GM23338 (cell line): Measurements from ENCODE around the gene COX5B. TPM values are rescaled to one million over a fixed set of nuclear protein-coding genes. Genes with fewer than 3 reads are reported as not detected.

Experiments used
- ATAC-seq: fragments of 200-7000 bp; cut with Tn5 transposase; 3 replicates; pipeline ENCODE4 v1.9.1; 2020
- DNase-seq: peaks from one replicate; pipeline ENCODE4 v3.0.0-alpha.2; 2015; ENCODE audit warnings: low spot score
- H2AFZ ChIP-seq: fragments of 200-600 bp; sonication (generic); 2 replicates; pipeline ENCODE4 v1.8.0; 2016; ENCODE audit warnings: antibody characterized with exemption, mild to moderate bottlenecking, moderate library complexity
- H3F3A ChIP-seq: fragments of 200-600 bp; sonication (generic); replicated peaks from 2 replicates; pipeline ENCODE4 v1.8.0; 2017; ENCODE audit warnings: antibody characterized with exemption, mixed run types, low read depth
- H3K27ac ChIP-seq: fragments of 200-600 bp; sonication (generic); 2 replicates; pipeline ENCODE4 v1.6.1; 2016; ENCODE audit warnings: low read depth
- H3K27me3 ChIP-seq: fragments of 200-600 bp; sonication (generic); 2 replicates; pipeline ENCODE4 v1.8.0; 2016; ENCODE audit warnings: mild to moderate bottlenecking, mixed run types, moderate library complexity; ENCODE audit not compliant: insufficient read depth
- H3K36me3 ChIP-seq: fragments of 200-600 bp; sonication (generic); 2 replicates; pipeline ENCODE4 v1.8.0; 2016; ENCODE audit warnings: mild to moderate bottlenecking; ENCODE audit not compliant: insufficient read depth
- H3K4me1 ChIP-seq: fragments of 200-600 bp; sonication (generic); 2 replicates; pipeline ENCODE4 v1.8.0; 2016; ENCODE audit warnings: mild to moderate bottlenecking, moderate library complexity; ENCODE audit not compliant: insufficient read depth
- H3K4me2 ChIP-seq: fragments of 200-600 bp; sonication (generic); 2 replicates; pipeline ENCODE4 v1.7.1; 2017; ENCODE audit warnings: mixed run types
- H3K4me3 ChIP-seq: fragments of 200-600 bp; sonication (generic); 2 replicates; pipeline ENCODE4 v1.6.1; 2016; ENCODE audit warnings: mixed run types
- H3K79me2 ChIP-seq: fragments of 200-600 bp; sonication (generic); replicated peaks from 2 replicates; pipeline ENCODE4 v1.8.0; 2017; ENCODE audit warnings: mild to moderate bottlenecking; ENCODE audit not compliant: insufficient read depth
- H3K9me2 ChIP-seq: fragments of 200-600 bp; sonication (generic); 2 replicates; pipeline ENCODE4 v1.8.0; 2017; ENCODE audit not compliant: insufficient read depth
- H4K20me1 ChIP-seq: fragments of 200-600 bp; sonication (generic); replicated peaks from 2 replicates; pipeline ENCODE4 v1.8.0; 2017; ENCODE audit warnings: mild to moderate bottlenecking; ENCODE audit not compliant: insufficient read depth
- H3K27ac Mint-ChIP-seq: 2 replicates; pipeline ENCODE4 v1.8.0; 2020; ENCODE audit warnings: inconsistent platforms, mild to moderate bottlenecking, moderate library complexity, mixed read lengths
- H3K27me3 Mint-ChIP-seq: 3 replicates; pipeline ENCODE4 v1.8.0; 2022; ENCODE audit warnings: low read depth, mild to moderate bottlenecking, moderate library complexity, mixed read lengths, inconsistent platforms; ENCODE audit not compliant: insufficient read depth, poor library complexity
- H3K36me3 Mint-ChIP-seq: 3 replicates; pipeline ENCODE4 v1.8.0; 2021; ENCODE audit warnings: low read depth, mild to moderate bottlenecking, inconsistent platforms, moderate library complexity, mixed read lengths
- H3K4me1 Mint-ChIP-seq: 3 replicates; pipeline ENCODE4 v1.8.0; 2020; ENCODE audit warnings: mild to moderate bottlenecking, inconsistent platforms, mixed read lengths
- H3K4me3 Mint-ChIP-seq: 3 replicates; pipeline ENCODE4 v1.8.0; 2021; ENCODE audit warnings: moderate library complexity, mild to moderate bottlenecking, inconsistent platforms, mixed read lengths
- H3K9me3 Mint-ChIP-seq: 3 replicates; pipeline ENCODE4 v1.8.0; 2020; ENCODE audit warnings: moderate library complexity, mild to moderate bottlenecking, inconsistent platforms, mixed read lengths
- CREB1 ChIP-seq: fragments of 250-450 bp; sonication (Bioruptor Pico); IDR thresholded peaks from 2 replicates; pipeline ENCODE4 v1.5.0; 2020; ENCODE audit warnings: low read depth, mild to moderate bottlenecking, moderate library complexity
- CTCF ChIP-seq, 2 experiments: fragments of 200-600 bp in 1 of 2; sonication (generic) in 1 of 2; conservative IDR thresholded peaks; 2 replicates each; pipeline versions ENCODE4 v1.5.1 to v1.6.1; 2016 to 2017; ENCODE audit warnings: antibody characterized with exemption in 2 of 2, low read depth in 2 of 2, mild to moderate bottlenecking in 2 of 2, moderate library complexity in 1 of 2
- EZH2 ChIP-seq: fragments of 200-600 bp; sonication (generic); IDR thresholded peaks from one replicate; pipeline ENCODE4 v1.8.0; 2017; ENCODE audit warnings: antibody characterized with exemption, mild to moderate bottlenecking, low read depth; ENCODE audit not compliant: unreplicated experiment
- EZH2phosphoT487 ChIP-seq: fragments of 200-600 bp; sonication (generic); IDR thresholded peaks from one replicate; pipeline ENCODE4 v1.8.1; 2018; ENCODE audit warnings: antibody characterized with exemption; ENCODE audit not compliant: unreplicated experiment
- JUNB ChIP-seq: IDR thresholded peaks from one replicate; pipeline ENCODE4 v1.6.1; 2016; ENCODE audit warnings: antibody characterized with exemption; ENCODE audit not compliant: unreplicated experiment
- NANOG ChIP-seq: IDR thresholded peaks from 2 replicates; pipeline ENCODE4 v1.6.1; 2016; ENCODE audit warnings: antibody characterized with exemption, borderline replicate concordance
- POLR2AphosphoS5 ChIP-seq: IDR thresholded peaks from 2 replicates; pipeline ENCODE4 v1.6.1; 2016; ENCODE audit warnings: antibody characterized with exemption, low read depth
- STAT1 ChIP-seq: IDR thresholded peaks from one replicate; pipeline ENCODE4 v1.6.1; 2016; ENCODE audit warnings: antibody characterized with exemption; ENCODE audit not compliant: unreplicated experiment
- ZNF114 ChIP-seq: fragments of 250-450 bp; sonication (Bioruptor Pico); IDR thresholded peaks from 2 replicates; pipeline ENCODE4 v1.5.0; 2020; ENCODE audit warnings: mild to moderate bottlenecking, moderate library complexity
- ZNF331 ChIP-seq: fragments of 250-450 bp; sonication (Bioruptor Pico); IDR thresholded peaks from 2 replicates; pipeline ENCODE4 v1.5.0; 2020; ENCODE audit warnings: low read depth, mild to moderate bottlenecking, moderate library complexity
- polyA plus RNA-seq: library from polyadenylated mRNA; unstranded; fragments of >200 nt; fragmentation: Nextera tagmentation; extraction: Ambion mirVana; gene quantifications from 2 replicates; pipeline ENCODE4 v1.2.1, GENCODE V29; 2016
- total RNA-seq: library from RNA; depleted of rRNA; stranded (reverse); fragments of >200 nt; shearing (Covaris generic); gene quantifications from 2 replicates; pipeline ENCODE4 v1.2.3, GENCODE V29; 2014
- TF ChIP-seq, protein P1 (sequence below): fragments of 250-450 bp; sonication (Bioruptor Pico); IDR thresholded peaks from 2 replicates; pipeline ENCODE4 v1.5.0; 2020; ENCODE audit warnings: mild to moderate bottlenecking, moderate library complexity
- TF ChIP-seq, protein P2 (sequence below): IDR thresholded peaks from one replicate; pipeline ENCODE4 v1.6.1; 2018; ENCODE audit warnings: antibody characterized with exemption; ENCODE audit not compliant: unreplicated experiment

COX5B gene
- total and polyA plus RNA-seq, 2 experiments from 2014 or later, result 260 to 666 TPM

GRCh38 chr2:97656905-97657587 is 11.2 kb downstream of the COX5B start (continued):
- TF ChIP-seq, protein P1, sequence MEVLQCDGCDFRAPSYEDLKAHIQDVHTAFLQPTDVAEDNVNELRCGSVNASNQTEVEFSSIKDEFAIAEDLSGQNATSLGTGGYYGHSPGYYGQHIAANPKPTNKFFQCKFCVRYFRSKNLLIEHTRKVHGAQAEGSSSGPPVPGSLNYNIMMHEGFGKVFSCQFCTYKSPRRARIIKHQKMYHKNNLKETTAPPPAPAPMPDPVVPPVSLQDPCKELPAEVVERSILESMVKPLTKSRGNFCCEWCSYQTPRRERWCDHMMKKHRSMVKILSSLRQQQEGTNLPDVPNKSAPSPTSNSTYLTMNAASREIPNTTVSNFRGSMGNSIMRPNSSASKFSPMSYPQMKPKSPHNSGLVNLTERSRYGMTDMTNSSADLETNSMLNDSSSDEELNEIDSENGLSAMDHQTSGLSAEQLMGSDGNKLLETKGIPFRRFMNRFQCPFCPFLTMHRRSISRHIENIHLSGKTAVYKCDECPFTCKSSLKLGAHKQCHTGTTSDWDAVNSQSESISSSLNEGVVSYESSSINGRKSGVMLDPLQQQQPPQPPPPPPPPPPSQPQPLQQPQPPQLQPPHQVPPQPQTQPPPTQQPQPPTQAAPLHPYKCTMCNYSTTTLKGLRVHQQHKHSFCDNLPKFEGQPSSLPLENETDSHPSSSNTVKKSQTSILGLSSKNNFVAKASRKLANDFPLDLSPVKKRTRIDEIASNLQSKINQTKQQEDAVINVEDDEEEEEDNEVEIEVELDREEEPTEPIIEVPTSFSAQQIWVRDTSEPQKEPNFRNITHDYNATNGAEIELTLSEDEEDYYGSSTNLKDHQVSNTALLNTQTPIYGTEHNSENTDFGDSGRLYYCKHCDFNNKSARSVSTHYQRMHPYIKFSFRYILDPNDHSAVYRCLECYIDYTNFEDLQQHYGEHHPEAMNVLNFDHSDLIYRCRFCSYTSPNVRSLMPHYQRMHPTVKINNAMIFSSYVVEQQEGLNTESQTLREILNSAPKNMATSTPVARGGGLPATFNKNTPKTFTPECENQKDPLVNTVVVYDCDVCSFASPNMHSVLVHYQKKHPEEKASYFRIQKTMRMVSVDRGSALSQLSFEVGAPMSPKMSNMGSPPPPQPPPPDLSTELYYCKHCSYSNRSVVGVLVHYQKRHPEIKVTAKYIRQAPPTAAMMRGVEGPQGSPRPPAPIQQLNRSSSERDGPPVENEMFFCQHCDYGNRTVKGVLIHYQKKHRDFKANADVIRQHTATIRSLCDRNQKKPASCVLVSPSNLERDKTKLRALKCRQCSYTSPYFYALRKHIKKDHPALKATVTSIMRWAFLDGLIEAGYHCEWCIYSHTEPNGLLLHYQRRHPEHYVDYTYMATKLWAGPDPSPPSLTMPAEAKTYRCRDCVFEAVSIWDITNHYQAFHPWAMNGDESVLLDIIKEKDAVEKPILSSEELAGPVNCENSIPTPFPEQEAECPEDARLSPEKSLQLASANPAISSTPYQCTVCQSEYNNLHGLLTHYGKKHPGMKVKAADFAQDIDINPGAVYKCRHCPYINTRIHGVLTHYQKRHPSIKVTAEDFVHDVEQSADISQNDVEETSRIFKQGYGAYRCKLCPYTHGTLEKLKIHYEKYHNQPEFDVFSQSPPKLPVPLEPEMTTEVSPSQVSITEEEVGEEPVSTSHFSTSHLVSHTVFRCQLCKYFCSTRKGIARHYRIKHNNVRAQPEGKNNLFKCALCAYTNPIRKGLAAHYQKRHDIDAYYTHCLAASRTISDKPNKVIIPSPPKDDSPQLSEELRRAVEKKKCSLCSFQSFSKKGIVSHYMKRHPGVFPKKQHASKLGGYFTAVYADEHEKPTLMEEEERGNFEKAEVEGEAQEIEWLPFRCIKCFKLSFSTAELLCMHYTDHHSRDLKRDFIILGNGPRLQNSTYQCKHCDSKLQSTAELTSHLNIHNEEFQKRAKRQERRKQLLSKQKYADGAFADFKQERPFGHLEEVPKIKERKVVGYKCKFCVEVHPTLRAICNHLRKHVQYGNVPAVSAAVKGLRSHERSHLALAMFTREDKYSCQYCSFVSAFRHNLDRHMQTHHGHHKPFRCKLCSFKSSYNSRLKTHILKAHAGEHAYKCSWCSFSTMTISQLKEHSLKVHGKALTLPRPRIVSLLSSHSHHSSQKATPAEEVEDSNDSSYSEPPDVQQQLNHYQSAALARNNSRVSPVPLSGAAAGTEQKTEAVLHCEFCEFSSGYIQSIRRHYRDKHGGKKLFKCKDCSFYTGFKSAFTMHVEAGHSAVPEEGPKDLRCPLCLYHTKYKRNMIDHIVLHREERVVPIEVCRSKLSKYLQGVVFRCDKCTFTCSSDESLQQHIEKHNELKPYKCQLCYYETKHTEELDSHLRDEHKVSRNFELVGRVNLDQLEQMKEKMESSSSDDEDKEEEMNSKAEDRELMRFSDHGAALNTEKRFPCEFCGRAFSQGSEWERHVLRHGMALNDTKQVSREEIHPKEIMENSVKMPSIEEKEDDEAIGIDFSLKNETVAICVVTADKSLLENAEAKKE (CRISPR knock-in tag), result no peak
- TF ChIP-seq EZH2phosphoT487 (no peak), CREB1 (CRISPR knock-in tag) (no peak), EZH2 (no peak)

DNA sequence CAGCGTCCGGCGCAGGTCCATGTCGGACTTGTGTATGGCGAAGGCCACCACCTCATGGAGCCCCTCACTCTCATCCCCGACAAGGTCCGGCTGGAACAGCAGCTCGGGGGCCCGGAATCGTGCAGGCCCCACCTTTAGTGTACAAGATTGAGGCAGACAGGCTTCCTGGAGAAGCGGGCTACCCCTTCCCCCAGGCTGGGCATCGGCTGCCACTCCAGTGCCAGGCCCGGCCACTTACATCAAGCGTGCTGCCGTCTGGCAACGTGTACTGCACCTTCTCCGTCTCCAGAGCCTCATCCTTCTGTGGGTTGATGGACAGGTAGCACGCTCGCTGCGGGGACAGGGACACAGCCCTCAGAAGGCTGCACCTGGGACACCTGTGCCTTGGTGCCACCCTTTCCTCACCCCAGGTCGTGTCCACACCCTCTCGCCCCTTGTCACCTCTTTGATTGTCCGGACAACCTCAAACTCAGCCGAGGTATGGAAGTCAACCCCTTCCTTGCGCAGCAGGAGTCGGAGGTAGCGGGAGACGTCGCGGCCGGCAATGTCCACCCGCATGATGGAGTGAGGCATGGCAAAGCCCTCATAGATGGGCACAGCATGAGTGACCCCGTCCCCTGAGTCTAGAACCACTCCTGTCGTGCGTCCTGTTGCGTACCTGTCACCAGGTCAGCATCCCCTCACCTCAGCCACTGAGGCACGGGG is 12.3 kb downstream of the COX5B start:
- no peak overlapping the region for H3K27ac Mint-ChIP-seq
- H3K27me3 Mint-ChIP-seq, result peaks cover 4% of the 10 kb centered on the region
- Histone ChIP-seq H3K4me2 (no peak overlapping the region), H3K36me3 (no peaks in the 10 kb centered on the region), H4K20me1 (peaks cover 10% of the 10 kb centered on the region; the same call in 1 of the 2 replicates), H3K9me2 (no peaks in the 10 kb centered on the region), H3F3A (peaks cover 4% of the 10 kb centered on the region; the same call in 1 of the 2 replicates), H2AFZ (no peak overlapping the region), H3K27me3 (no peaks in the 10 kb centered on the region), H3K27ac (no peak overlapping the region), H3K79me2 (peaks cover 22% of the 10 kb centered on the region), H3K4me3 (no peak overlapping the region), H3K4me1 (peaks cover 11% of the 10 kb centered on the region)
- peaks cover 19% of the 10 kb centered on the region for H3K4me1 Mint-ChIP-seq
- ATAC-seq (no peak), DNase-seq (no peak)
- peaks cover 48% of the 10 kb centered on the region for H3K36me3 Mint-ChIP-seq
- H3K9me3 Mint-ChIP-seq, result peaks cover 15% of the 10 kb centered on the region; the same call in 2 of the 3 replicates
- H3K4me3 Mint-ChIP-seq, result no peak overlapping the region
- TF ChIP-seq STAT1 (no peak), POLR2AphosphoS5 (no peak), ZNF114 (no peak), CREB1 (CRISPR knock-in tag) (no peak), ZNF331 (CRISPR knock-in tag) (no peak), CTCF (conservative IDR thresholded peaks at IDR 0.05; ENCODE audit: low read depth in 2 of 2) (no peak), JUNB (no peak), EZH2 (no peak), NANOG (no peak), EZH2phosphoT487 (no peak)
- TF ChIP-seq, protein P2, sequence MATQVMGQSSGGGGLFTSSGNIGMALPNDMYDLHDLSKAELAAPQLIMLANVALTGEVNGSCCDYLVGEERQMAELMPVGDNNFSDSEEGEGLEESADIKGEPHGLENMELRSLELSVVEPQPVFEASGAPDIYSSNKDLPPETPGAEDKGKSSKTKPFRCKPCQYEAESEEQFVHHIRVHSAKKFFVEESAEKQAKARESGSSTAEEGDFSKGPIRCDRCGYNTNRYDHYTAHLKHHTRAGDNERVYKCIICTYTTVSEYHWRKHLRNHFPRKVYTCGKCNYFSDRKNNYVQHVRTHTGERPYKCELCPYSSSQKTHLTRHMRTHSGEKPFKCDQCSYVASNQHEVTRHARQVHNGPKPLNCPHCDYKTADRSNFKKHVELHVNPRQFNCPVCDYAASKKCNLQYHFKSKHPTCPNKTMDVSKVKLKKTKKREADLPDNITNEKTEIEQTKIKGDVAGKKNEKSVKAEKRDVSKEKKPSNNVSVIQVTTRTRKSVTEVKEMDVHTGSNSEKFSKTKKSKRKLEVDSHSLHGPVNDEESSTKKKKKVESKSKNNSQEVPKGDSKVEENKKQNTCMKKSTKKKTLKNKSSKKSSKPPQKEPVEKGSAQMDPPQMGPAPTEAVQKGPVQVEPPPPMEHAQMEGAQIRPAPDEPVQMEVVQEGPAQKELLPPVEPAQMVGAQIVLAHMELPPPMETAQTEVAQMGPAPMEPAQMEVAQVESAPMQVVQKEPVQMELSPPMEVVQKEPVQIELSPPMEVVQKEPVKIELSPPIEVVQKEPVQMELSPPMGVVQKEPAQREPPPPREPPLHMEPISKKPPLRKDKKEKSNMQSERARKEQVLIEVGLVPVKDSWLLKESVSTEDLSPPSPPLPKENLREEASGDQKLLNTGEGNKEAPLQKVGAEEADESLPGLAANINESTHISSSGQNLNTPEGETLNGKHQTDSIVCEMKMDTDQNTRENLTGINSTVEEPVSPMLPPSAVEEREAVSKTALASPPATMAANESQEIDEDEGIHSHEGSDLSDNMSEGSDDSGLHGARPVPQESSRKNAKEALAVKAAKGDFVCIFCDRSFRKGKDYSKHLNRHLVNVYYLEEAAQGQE, result no peak
